Activated CD4-positive, alpha-beta T cell treated with anti-CD3 and anti-CD28 coated beads for 36 hours (primary cell): ENCODE data around the gene ACOXL. TPM values are rescaled to one million over a fixed set of nuclear protein-coding genes. Genes with fewer than 3 reads are reported as not detected.
A peak's percentile ranks its signal among the peaks of the same experiment; 100 is the strongest.

Experiments used
- ATAC-seq: fragments of 200-7000 bp; cut with Tn5 transposase; one replicate; pipeline ENCODE4 v1.10.0; 2021; ENCODE audit warnings: mild to moderate bottlenecking, moderate library complexity
- CTCF ChIA-PET: fragments of 350-600 bp; sonication (Branson Sonifier 250); formaldehyde crosslinking; loops from one replicate; lab custom pipeline; 2021; ENCODE audit warnings: antibody characterized with exemption; lab: Charles Lee
- POLR2A ChIA-PET: fragments of 350-600 bp; sonication (Branson Sonifier 250); formaldehyde crosslinking; loops from one replicate; lab custom pipeline; 2021; ENCODE audit warnings: antibody characterized with exemption, inconsistent platforms; lab: Charles Lee
- DNase-seq: peaks from one replicate; pipeline ENCODE4 v3.0.0-alpha.2; 2020
- H3K27ac Mint-ChIP-seq: one replicate; pipeline ENCODE4 v1.8.0; 2021; ENCODE audit warnings: mixed read lengths
- H3K27me3 Mint-ChIP-seq: one replicate; pipeline ENCODE4 v1.8.0; 2021; ENCODE audit warnings: mixed read lengths
- H3K36me3 Mint-ChIP-seq: one replicate; pipeline ENCODE4 v1.8.0; 2021; ENCODE audit warnings: low read depth, mixed read lengths
- H3K4me1 Mint-ChIP-seq: one replicate; pipeline ENCODE4 v1.8.0; 2021; ENCODE audit warnings: mixed read lengths
- H3K4me3 Mint-ChIP-seq: one replicate; pipeline ENCODE4 v1.8.0; 2021; ENCODE audit warnings: mild to moderate bottlenecking, moderate library complexity, mixed read lengths
- H3K9me3 Mint-ChIP-seq: one replicate; pipeline ENCODE4 v1.8.0; 2021; ENCODE audit warnings: low read depth, mixed read lengths
- intact Hi-C, 2 experiments: fragments of 100-400 bp; cut with DNase I in 1 of 2; cut with micrococcal nuclease in 1 of 2; formaldehyde crosslinking; loops; one replicate each; pipeline versions ENCODE4 v1.14.2 to v1.15.1; 2022 to 2024; cut with DNase I, micrococcal nuclease
- total RNA-seq, 2 experiments: library from RNA; stranded (reverse); gene quantifications; one replicate each; pipeline ENCODE4 v1.2.3, GENCODE V29; 2021

ACOXL gene
- total RNA-seq, 2 experiments from 2014 or later, result 0.23 TPM; not detected in 1

DNA sequence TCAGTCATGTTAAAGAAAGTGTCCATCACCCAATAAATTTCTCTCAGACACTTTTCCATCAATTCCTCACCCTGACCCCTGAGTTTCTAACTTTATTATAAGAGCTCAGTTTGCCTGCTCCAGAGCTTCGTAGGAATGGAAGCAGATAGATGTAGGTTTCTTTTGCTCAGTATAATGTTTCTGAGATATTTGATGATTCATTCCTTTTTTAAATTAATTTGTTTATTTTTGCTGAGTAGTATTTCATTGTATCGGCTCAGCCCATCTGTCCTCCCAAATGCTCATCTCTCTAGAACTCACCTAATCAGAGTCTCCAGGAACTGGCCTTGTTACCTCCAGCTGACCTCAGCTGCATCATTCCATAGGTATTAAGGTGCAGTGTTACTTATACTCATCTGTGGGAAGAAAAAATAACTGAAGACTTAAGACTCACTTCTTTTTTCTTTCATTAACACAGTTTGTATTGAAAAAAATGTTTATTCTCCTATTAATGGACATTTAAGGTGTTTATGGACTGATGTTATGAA, 376.4 kb downstream of the ACOXL start:
- POLR2A ChIA-PET, result no interaction called here
- ATAC-seq (no peak), DNase-seq (no peak)
- H3K27me3 Mint-ChIP-seq, result peaks cover 58% of the 10 kb centered on the region
- H3K4me3 Mint-ChIP-seq, result no peak overlapping the region
- H3K9me3 Mint-ChIP-seq, result no peaks in the 10 kb centered on the region
- no peaks in the 10 kb centered on the region for H3K36me3 Mint-ChIP-seq
- intact Hi-C loops, result no loop called here
- peaks cover 8% of the 10 kb centered on the region for H3K4me1 Mint-ChIP-seq
- CTCF ChIA-PET, result no interaction called here
- no peak overlapping the region for H3K27ac Mint-ChIP-seq

GRCh38 chr2:111111101-111111755, 378.9 kb downstream of the ACOXL start:
- Mint-ChIP-seq H3K36me3 (no peaks in the 10 kb centered on the region), H3K4me3 (no peak overlapping the region), H3K27ac (no peak overlapping the region), H3K27me3 (peaks cover 51% of the 10 kb centered on the region), H3K4me1 (peaks cover 19% of the 10 kb centered on the region), H3K9me3 (no peaks in the 10 kb centered on the region)
- POLR2A ChIA-PET, result interaction anchor here (0.6 to 0.8 kb wide), 2 partner anchors 9 to 306 kb away, joined by 3 read pairs; partner anchors contain the start of gene BCL2L11
- intact Hi-C loops, result loop anchor here (1.0 to 10.0 kb wide), 5 partner anchors 19 to 594 kb away; no protein-coding TSS in a partner anchor
- DNase-seq, result peak; percentile 34
- CTCF ChIA-PET, result interaction anchor here (0.8 to 1.2 kb wide), 4 partner anchors 19 to 299 kb away, joined by 3 to 5 read pairs (median 4); no protein-coding TSS in a partner anchor
- peak; percentile 25 for ATAC-seq

- intact Hi-C loops, result loop anchor here (5.0 to 10.0 kb wide), 4 partner anchors 62 to 591 kb away; no protein-coding TSS in a partner anchor
- DNase-seq (no peak), ATAC-seq (no peak)
- Mint-ChIP-seq H3K27ac (no peak overlapping the region), H3K9me3 (no peaks in the 10 kb centered on the region), H3K4me3 (no peak overlapping the region), H3K36me3 (no peaks in the 10 kb centered on the region), H3K27me3 (peaks cover 53% of the 10 kb centered on the region), H3K4me1 (peaks cover 43% of the 10 kb centered on the region)
- ChIA-PET CTCF (interaction anchor here (0.6 to 1.1 kb wide), 2 partner anchors 14 to 792 kb away, joined by 3 to 4 read pairs; no protein-coding TSS in a partner anchor), POLR2A (interaction anchor here (0.9 kb wide), 1 partner anchor 70 kb away, joined by 3 read pairs; no protein-coding TSS in a partner anchor)
These were observed 381.5 kb downstream of the ACOXL start for GRCh38 chr2:111113838-111114237.

- no peaks in the 10 kb centered on the region for H3K9me3 Mint-ChIP-seq
- ChIA-PET POLR2A (no interaction called here), CTCF (interaction anchor here (0.6 to 0.9 kb wide), 3 partner anchors 17 to 254 kb away, joined by 3 read pairs; no protein-coding TSS in a partner anchor)
These were observed 383.8 kb downstream of the ACOXL start for GRCh38 chr2:111116011-111116746.

GRCh38 chr2:111116843-111117597, 384.6 kb downstream of the ACOXL start:
- CTCF ChIA-PET, result interaction anchor here (0.6 to 0.9 kb wide), 4 partner anchors 16 to 255 kb away, joined by 3 read pairs; no protein-coding TSS in a partner anchor
- Mint-ChIP-seq H3K4me3 (peak overlapping the region; percentile 90), H3K36me3 (peaks cover 4% of the 10 kb centered on the region), H3K27me3 (peaks cover 38% of the 10 kb centered on the region), H3K27ac (peak overlapping the region; percentile 83), H3K9me3 (no peaks in the 10 kb centered on the region), H3K4me1 (peaks cover 49% of the 10 kb centered on the region)
- peak; percentile 59 for ATAC-seq
- POLR2A ChIA-PET, result no interaction called here
- intact Hi-C loops, result loop anchor here (1.0 to 10.0 kb wide), 9 partner anchors 16 to 588 kb away; no protein-coding TSS in a partner anchor
- DNase-seq, result peak; percentile 87

More at GRCh38 chr2:111116011-111116746, 383.8 kb downstream of the ACOXL start:
- peak overlapping the region; percentile 76 for H3K27ac Mint-ChIP-seq
- no peaks in the 10 kb centered on the region for H3K36me3 Mint-ChIP-seq
- peaks cover 50% of the 10 kb centered on the region for H3K4me1 Mint-ChIP-seq
- ATAC-seq, result peak; percentile 11
- peak overlapping the region; percentile 14 for H3K4me3 Mint-ChIP-seq
- intact Hi-C loops, result loop anchor here (1.0 to 10.0 kb wide), 7 partner anchors 15 to 589 kb away; no protein-coding TSS in a partner anchor
- DNase-seq, result peak; percentile 70
- peaks cover 39% of the 10 kb centered on the region for H3K27me3 Mint-ChIP-seq

DNA sequence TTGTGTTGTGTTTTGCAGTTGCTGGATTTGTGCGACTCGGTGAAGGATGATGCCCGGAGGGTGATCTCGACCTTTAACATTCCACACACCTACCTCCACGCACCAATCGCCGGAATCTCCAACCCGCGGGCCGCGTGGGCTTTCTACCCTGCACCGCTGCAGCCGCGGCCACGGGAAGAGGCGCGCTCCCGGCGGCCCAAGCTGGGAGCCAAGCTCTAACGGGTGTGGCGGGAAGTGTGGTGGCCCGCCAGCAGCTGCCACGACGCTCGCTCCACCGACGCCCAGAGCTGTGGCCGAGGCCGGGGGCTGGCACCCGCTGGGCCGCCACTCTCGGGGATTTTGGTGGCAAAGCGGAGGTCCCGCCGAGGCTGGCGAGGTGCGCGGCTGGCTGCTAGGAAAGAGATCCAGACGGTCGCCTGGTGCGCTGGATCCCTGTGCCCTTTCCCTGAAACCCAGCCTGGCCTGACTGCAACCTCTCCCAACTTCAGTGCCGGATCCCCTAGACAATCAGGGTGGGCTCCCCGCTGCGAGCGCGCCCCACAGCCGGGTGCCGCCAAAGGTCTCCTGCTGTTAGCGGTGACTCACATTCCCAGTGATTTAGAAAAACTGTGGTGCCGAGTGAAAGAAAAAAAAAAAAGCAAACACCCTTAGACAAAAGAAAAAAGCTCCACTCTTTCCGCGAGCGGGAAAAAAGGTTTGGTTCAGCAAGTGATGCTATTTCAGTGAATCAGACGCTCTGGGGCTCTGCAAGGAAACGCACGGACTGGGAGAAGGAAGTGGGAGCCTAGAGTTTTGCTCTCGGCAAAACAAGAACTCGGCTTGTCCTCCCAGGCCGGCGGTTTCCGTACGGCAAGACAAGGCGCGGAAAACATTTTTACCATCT, 385.5 kb downstream of the ACOXL start:
- H3K4me3 Mint-ChIP-seq, result peak overlapping the region; percentile 90
- ChIA-PET CTCF (interaction anchor here (0.8 kb wide), 1 partner anchor 51 kb away, joined by 3 read pairs; no protein-coding TSS in a partner anchor), POLR2A (interaction anchor here (0.6 kb wide), 1 partner anchor 306 kb away, joined by 3 read pairs; no protein-coding TSS in a partner anchor)
- ATAC-seq (no peak), DNase-seq (peak; percentile 64)
- H3K4me1 Mint-ChIP-seq, result peaks cover 50% of the 10 kb centered on the region
- peaks cover 5% of the 10 kb centered on the region for H3K36me3 Mint-ChIP-seq
- peak overlapping the region; percentile 83 for H3K27ac Mint-ChIP-seq
- no peaks in the 10 kb centered on the region for H3K9me3 Mint-ChIP-seq
- H3K27me3 Mint-ChIP-seq, result peaks cover 31% of the 10 kb centered on the region
- intact Hi-C loops, result loop anchor here (1.0 to 10.0 kb wide), 8 partner anchors 50 to 587 kb away; no protein-coding TSS in a partner anchor

DNA sequence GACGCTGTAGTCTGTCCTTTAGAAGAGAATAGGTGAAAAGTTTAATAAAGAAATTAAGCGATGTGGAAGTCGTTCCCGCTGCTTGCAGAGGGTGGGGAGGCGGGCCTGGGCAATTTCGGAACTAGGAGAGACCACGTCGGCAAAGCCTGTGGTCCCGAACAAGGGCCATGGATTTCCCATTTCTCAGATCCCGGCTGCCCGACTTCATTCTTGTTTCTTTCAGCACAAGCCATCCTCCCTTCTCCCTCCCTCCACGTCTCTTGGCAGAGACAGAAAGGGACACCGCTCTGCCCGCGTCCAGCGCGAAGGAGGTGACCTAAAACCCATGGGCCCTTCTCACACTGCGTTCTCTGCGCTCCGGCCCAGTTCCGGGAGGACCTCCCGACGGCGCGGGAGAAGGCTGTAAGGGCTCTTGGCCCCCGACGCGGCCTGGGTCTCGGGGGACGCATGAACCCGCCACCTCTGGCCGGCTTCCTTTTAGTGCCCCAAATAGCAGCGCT, 386.2 kb downstream of the ACOXL start:
- H3K36me3 Mint-ChIP-seq, result peaks cover 9% of the 10 kb centered on the region

DNA sequence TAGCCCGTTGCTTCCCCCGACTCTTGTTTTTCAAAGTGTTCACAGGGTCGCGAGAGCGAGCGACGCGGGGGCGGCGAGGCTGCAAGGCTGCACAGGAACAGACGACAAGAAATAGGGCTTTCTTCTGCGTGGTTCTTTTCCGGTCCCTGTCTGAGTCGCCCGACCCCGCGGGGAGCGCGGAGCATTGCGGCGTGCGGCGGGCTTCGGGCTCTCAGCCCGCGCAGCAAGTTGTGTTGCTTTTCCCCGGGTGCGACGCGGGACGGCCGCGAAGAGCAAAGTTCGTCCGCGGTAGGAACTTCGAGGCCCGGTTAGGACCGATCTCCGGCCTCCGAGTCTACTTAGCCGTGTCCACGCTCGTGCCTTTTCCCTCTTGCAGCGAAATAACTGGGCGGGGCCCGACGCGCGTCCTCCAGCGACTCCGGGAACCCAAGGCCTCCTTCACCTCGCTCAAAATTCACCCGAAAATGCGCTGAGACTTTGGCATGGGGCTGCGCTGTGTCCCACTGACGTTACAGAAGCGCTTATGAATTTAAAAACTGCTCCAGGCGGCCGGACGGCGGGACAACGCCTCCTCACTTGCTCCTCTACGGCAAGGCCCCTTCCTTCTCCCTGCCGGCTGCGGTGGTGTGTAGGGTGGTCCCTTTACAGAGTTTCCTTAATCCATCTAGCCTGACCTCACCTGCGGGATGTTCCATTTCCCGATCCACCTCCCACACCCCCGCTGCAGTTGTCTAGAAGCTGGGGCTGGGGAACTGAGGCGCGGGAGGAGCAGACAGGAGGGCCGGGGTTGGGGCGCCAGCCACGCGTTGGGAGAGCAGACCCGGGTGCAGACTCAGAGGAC, 386.8 kb downstream of the ACOXL start:
- Mint-ChIP-seq H3K4me1 (peaks cover 57% of the 10 kb centered on the region), H3K27me3 (peaks cover 20% of the 10 kb centered on the region), H3K9me3 (no peaks in the 10 kb centered on the region), H3K36me3 (peaks cover 14% of the 10 kb centered on the region), H3K27ac (peak overlapping the region; percentile 83), H3K4me3 (peak overlapping the region; percentile 90)
- POLR2A ChIA-PET, result no interaction called here
- CTCF ChIA-PET, result no interaction called here
- intact Hi-C loops, result loop anchor here (1.0 to 10.0 kb wide), 5 partner anchors 253 to 586 kb away; no protein-coding TSS in a partner anchor
- ATAC-seq (no peak), DNase-seq (peak; percentile 62)

More for the DNA sequence above, 386.2 kb downstream of the ACOXL start:
- Mint-ChIP-seq H3K9me3 (no peaks in the 10 kb centered on the region), H3K27me3 (peaks cover 25% of the 10 kb centered on the region), H3K4me3 (peak overlapping the region; percentile 90), H3K27ac (peak overlapping the region; percentile 83), H3K4me1 (peaks cover 54% of the 10 kb centered on the region)
- ChIA-PET CTCF (no interaction called here), POLR2A (interaction anchor here (0.6 kb wide), 1 partner anchor 307 kb away, joined by 3 read pairs; no protein-coding TSS in a partner anchor)
- intact Hi-C loops, result loop anchor here (1.0 to 10.0 kb wide), 5 partner anchors 252 to 586 kb away; no protein-coding TSS in a partner anchor
- DNase-seq (no peak), ATAC-seq (no peak)

- peaks cover 57% of the 10 kb centered on the region for H3K4me1 Mint-ChIP-seq
- peak overlapping the region; percentile 90 for H3K4me3 Mint-ChIP-seq
- H3K27ac Mint-ChIP-seq, result peak overlapping the region; percentile 83
- ATAC-seq (no peak), DNase-seq (peak; percentile 38)
- peaks cover 20% of the 10 kb centered on the region for H3K36me3 Mint-ChIP-seq
- intact Hi-C loops, result loop anchor here (1.0 to 10.0 kb wide), 7 partner anchors 47 to 934 kb away; partner anchors contain the start of gene BUB1 (in 1 of the 2)
- no peaks in the 10 kb centered on the region for H3K9me3 Mint-ChIP-seq
- ChIA-PET POLR2A (no interaction called here), CTCF (no interaction called here)
- H3K27me3 Mint-ChIP-seq, result peaks cover 17% of the 10 kb centered on the region
These were observed 387.5 kb downstream of the ACOXL start for GRCh38 chr2:111119822-111120252.
